Germinal center (tissue), 1 donor: ENCODE measurements around the gene EIF2S1.
"Not testable (repeated sequence)": the region's sequence is repeated elsewhere in the genome, so short reads cannot be mapped to it uniquely, and the experiment has no call there.

Experiments used
- DNase-seq: peaks from one replicate; pipeline ENCODE4 v3.0.0; 2012; ENCODE audit warnings: mixed read lengths, low spot score

Gene EIF2S1

GRCh38 chr14:67411820-67412421 lies 51.8 kb downstream of the EIF2S1 start, which contains the start of gene PLEK2:
PLEK2 (minus strand) TSS chr14:67412165; CDS start chr14:67412059, 106 bp downstream.
- DNase-seq, result no peak

- DNase-seq, result no peak
Observed at GRCh38 chr14:67413806-67414769, 54.0 kb downstream of the EIF2S1 start.

- not testable (repeated sequence) for DNase-seq
Observed at GRCh38 chr14:67415610-67416009, 55.5 kb downstream of the EIF2S1 start.

GRCh38 chr14:67416085-67416484 lies 56.0 kb downstream of the EIF2S1 start:
- DNase-seq, result no peak

GRCh38 chr14:67416810-67417209 lies 56.7 kb downstream of the EIF2S1 start:
- DNase-seq, result no peak

GRCh38 chr14:67417633-67418032 lies 57.5 kb downstream of the EIF2S1 start:
- DNase-seq, result no peak

- DNase-seq, result no peak
Observed at GRCh38 chr14:67418401-67419191, 58.5 kb downstream of the EIF2S1 start.

GRCh38 chr14:67420102-67420739 lies 60.1 kb downstream of the EIF2S1 start:
- DNase-seq, result peak; percentile 34

GRCh38 chr14:67421356-67422224 lies 61.5 kb downstream of the EIF2S1 start:
- no peak for DNase-seq

GRCh38 chr14:67423424-67423823 lies 63.3 kb downstream of the EIF2S1 start:
- DNase-seq, result no peak

GRCh38 chr14:67424539-67424938 lies 64.4 kb downstream of the EIF2S1 start:
- no peak for DNase-seq

GRCh38 chr14:67425608-67426007 lies 65.5 kb downstream of the EIF2S1 start:
- DNase-seq, result no peak

GRCh38 chr14:67426161-67426560 lies 66.0 kb downstream of the EIF2S1 start:
- DNase-seq, result no peak

GRCh38 chr14:67426983-67427606 lies 67.0 kb downstream of the EIF2S1 start:
- peak; percentile 82 for DNase-seq

- DNase-seq, result no peak
Observed at GRCh38 chr14:67428501-67429031, 68.4 kb downstream of the EIF2S1 start.

GRCh38 chr14:67429510-67430205 lies 69.5 kb downstream of the EIF2S1 start:
- DNase-seq, result no peak

GRCh38 chr14:67432050-67432564 lies 72.0 kb downstream of the EIF2S1 start:
- DNase-seq, result no peak

GRCh38 chr14:67435603-67436002 lies 75.5 kb downstream of the EIF2S1 start:
- DNase-seq, result no peak
